ENCODE data around the gene DCTN1.

The DCTN1 gene

GRCh38 chr2:74367789-74368188 lies 12.3 kb downstream of the DCTN1 start:
- TF ChIP-seq, protein P1, sequence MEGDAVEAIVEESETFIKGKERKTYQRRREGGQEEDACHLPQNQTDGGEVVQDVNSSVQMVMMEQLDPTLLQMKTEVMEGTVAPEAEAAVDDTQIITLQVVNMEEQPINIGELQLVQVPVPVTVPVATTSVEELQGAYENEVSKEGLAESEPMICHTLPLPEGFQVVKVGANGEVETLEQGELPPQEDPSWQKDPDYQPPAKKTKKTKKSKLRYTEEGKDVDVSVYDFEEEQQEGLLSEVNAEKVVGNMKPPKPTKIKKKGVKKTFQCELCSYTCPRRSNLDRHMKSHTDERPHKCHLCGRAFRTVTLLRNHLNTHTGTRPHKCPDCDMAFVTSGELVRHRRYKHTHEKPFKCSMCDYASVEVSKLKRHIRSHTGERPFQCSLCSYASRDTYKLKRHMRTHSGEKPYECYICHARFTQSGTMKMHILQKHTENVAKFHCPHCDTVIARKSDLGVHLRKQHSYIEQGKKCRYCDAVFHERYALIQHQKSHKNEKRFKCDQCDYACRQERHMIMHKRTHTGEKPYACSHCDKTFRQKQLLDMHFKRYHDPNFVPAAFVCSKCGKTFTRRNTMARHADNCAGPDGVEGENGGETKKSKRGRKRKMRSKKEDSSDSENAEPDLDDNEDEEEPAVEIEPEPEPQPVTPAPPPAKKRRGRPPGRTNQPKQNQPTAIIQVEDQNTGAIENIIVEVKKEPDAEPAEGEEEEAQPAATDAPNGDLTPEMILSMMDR (IDR thresholded peaks at IDR 0.05; ENCODE audit: insufficient read depth, low read length, poor library complexity, severe bottlenecking) = no peak

GRCh38 chr2:74366036-74366435 lies 14.1 kb downstream of the DCTN1 start:
- no peak overlapping the region for H3K4me3 ChIP-seq (replicated peaks; ENCODE audit: low read depth, low read length)
- no peak for DNase-seq (ENCODE audit: extremely low read depth, insufficient read length)
- peaks cover 55% of the 10 kb centered on the region for H3K36me3 ChIP-seq (ENCODE audit: control insufficient read depth, insufficient read depth, low read length)
- H3K27me3 ChIP-seq (replicated peaks; ENCODE audit: control insufficient read depth, insufficient read depth, low read length) = no peaks in the 10 kb centered on the region
- TF ChIP-seq, protein P1 (IDR thresholded peaks at IDR 0.05; ENCODE audit: insufficient read depth, low read length, poor library complexity, severe bottlenecking) = no peak

More at GRCh38 chr2:74367789-74368188, 12.3 kb downstream of the DCTN1 start:
- H3K27me3 ChIP-seq (replicated peaks; ENCODE audit: control insufficient read depth, insufficient read depth, low read length) = no peaks in the 10 kb centered on the region
- H3K36me3 ChIP-seq (ENCODE audit: control insufficient read depth, insufficient read depth, low read length) = peaks cover 50% of the 10 kb centered on the region
- H3K4me3 ChIP-seq (replicated peaks; ENCODE audit: low read depth, low read length) = no peak overlapping the region
- no peak for DNase-seq (ENCODE audit: extremely low read depth, insufficient read length)

DNA sequence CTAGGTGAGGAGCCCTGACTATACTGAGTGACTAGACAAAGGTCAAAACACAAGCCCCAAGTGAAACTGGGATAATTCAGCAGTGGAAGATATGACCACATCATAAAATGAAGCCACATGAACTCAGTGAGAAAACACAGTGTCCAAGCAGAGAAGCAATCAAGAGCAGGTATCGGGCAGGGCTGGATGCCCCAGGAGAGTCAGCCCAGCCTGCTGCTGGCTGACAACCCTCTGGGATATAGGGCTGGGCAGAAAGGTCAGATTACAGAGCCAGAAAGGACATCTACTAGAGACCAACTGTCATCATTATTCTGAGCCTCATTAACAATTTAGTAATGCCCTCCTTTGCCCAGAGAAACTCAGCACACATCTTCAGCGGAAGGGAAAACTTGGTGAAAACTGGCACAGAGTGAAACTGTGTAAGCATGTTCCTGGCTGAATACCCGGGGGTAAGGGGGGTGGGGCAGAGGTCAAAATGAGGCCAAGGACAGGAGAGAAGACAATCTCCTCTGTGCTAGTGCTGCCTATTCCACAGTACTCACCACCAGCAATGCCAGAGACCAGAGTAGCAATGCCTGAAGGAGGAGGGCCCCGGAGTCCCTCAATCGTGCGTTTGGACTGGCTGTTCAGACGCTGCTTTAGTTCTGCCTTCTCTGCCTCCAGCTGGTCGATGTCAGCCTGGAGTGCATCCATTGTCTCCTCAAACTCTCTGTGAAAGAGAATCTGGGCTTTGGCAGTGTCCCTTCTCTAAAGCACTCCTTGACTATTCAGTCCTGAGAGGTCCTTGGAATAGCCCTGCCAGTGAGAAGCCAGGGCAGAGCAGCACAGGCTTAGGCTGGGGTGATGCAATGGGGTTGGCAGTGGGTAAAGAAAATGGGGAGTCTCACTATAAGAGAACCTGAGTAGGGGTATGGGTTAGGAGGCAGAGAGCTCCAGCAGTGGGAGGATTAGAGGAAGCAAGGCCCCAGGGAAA lies 15.3 kb downstream of the DCTN1 start:
- DNase-seq (ENCODE audit: extremely low read depth, insufficient read length) = no peak
- TF ChIP-seq, protein P1 (IDR thresholded peaks at IDR 0.05; ENCODE audit: insufficient read depth, low read length, poor library complexity, severe bottlenecking) = no peak
- Histone ChIP-seq H3K4me3 (replicated peaks; ENCODE audit: low read depth, low read length) (no peak overlapping the region), H3K27me3 (replicated peaks; ENCODE audit: control insufficient read depth, insufficient read depth, low read length) (no peaks in the 10 kb centered on the region), H3K36me3 (ENCODE audit: control insufficient read depth, insufficient read depth, low read length) (peaks cover 48% of the 10 kb centered on the region)

- TF ChIP-seq, protein P1 (IDR thresholded peaks at IDR 0.05; ENCODE audit: insufficient read depth, low read length, poor library complexity, severe bottlenecking) = no peak
- no peak for DNase-seq (ENCODE audit: extremely low read depth, insufficient read length)
- Histone ChIP-seq H3K4me3 (replicated peaks; ENCODE audit: low read depth, low read length) (no peak overlapping the region), H3K27me3 (replicated peaks; ENCODE audit: control insufficient read depth, insufficient read depth, low read length) (no peaks in the 10 kb centered on the region), H3K36me3 (ENCODE audit: control insufficient read depth, insufficient read depth, low read length) (peaks cover 30% of the 10 kb centered on the region)
Observed at GRCh38 chr2:74361327-74361726, 18.8 kb downstream of the DCTN1 start.

- no peaks in the 10 kb centered on the region for H3K27me3 ChIP-seq (replicated peaks; ENCODE audit: control insufficient read depth, insufficient read depth, low read length)
- H3K4me3 ChIP-seq (replicated peaks; ENCODE audit: low read depth, low read length) = no peak overlapping the region
- DNase-seq (ENCODE audit: extremely low read depth, insufficient read length) = no peak
- TF ChIP-seq, protein P1 (IDR thresholded peaks at IDR 0.05; ENCODE audit: insufficient read depth, low read length, poor library complexity, severe bottlenecking) = no peak
- H3K36me3 ChIP-seq (ENCODE audit: control insufficient read depth, insufficient read depth, low read length) = peaks cover 10% of the 10 kb centered on the region
Observed at GRCh38 chr2:74357627-74358026, 22.5 kb downstream of the DCTN1 start.

Data from GM06990 (cell line).